PC-3 (cell line): ENCODE measurements around the gene TMED6.

Experiments used
- EZH2phosphoT487 ChIP-seq: fragments of 300-600 bp; sonication (generic); IDR thresholded peaks from 2 replicates; pipeline ENCODE4 v1.6.1; 2018; ENCODE audit warnings: mild to moderate bottlenecking, antibody characterized with exemption, low read length, borderline replicate concordance
- TF ChIP-seq, protein P1 (sequence below): fragments of 300-600 bp; sonication (generic); conservative IDR thresholded peaks from 2 replicates; pipeline ENCODE4 v1.5.1; 2017; ENCODE audit warnings: antibody characterized with exemption, low read depth, mild to moderate bottlenecking, low read length

DNA sequence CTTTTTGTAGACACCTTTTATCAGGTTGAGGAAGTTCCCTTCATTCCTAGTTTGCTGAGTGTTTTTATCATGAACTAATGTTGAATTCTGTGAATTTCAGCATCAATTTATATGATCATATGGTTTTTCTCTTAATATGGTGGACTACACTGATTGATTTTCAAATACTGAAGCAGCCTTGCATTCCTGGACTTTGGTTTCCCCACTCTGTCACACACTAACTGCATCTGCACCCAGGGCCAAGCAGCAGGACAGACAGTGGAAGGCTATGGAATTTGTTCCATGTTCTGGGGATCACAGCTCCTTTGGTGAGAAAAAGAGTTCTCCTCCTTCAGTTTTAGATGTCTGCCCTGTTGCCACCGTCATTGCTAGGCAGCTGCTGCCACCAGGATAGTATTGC, 26.4 kb upstream of the TMED6 start:
- TF ChIP-seq, protein P1, sequence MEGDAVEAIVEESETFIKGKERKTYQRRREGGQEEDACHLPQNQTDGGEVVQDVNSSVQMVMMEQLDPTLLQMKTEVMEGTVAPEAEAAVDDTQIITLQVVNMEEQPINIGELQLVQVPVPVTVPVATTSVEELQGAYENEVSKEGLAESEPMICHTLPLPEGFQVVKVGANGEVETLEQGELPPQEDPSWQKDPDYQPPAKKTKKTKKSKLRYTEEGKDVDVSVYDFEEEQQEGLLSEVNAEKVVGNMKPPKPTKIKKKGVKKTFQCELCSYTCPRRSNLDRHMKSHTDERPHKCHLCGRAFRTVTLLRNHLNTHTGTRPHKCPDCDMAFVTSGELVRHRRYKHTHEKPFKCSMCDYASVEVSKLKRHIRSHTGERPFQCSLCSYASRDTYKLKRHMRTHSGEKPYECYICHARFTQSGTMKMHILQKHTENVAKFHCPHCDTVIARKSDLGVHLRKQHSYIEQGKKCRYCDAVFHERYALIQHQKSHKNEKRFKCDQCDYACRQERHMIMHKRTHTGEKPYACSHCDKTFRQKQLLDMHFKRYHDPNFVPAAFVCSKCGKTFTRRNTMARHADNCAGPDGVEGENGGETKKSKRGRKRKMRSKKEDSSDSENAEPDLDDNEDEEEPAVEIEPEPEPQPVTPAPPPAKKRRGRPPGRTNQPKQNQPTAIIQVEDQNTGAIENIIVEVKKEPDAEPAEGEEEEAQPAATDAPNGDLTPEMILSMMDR: no peak
- no peak for TF ChIP-seq EZH2phosphoT487
